Stimulated activated CD4-positive, alpha-beta T cell treated with anti-CD3 and anti-CD28 coated beads, Interleukin-2, amount 100 ng/mL, for 24 hours (primary cell): Measurements from ENCODE around the gene FBLN2.
A peak's percentile ranks its signal among the peaks of the same experiment; 100 is the strongest.

Experiments
- DNase-seq, 2 donors: peaks; one replicate each; pipeline ENCODE4 v3.0.0-alpha.2; 2020

FBLN2 gene

DNA sequence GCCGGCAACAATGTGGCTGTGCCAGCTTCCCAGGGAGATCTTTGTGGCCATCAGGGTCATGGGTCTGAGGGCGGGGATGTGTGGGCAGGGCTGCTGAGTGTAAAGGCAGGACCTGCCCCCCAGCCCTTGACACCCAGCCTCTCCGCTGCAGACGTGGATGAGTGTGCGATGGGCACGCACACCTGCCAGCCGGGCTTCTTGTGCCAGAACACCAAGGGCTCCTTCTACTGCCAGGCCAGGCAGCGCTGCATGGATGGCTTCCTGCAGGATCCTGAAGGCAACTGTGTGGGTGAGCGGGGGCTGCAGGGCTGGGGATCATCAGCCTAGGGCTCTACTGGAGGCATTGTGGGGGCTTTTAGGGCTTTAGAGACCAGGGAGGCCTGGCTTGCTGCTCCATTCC lies 78.8 kb downstream of the FBLN2 start:
- DNase-seq: no peak

DNA sequence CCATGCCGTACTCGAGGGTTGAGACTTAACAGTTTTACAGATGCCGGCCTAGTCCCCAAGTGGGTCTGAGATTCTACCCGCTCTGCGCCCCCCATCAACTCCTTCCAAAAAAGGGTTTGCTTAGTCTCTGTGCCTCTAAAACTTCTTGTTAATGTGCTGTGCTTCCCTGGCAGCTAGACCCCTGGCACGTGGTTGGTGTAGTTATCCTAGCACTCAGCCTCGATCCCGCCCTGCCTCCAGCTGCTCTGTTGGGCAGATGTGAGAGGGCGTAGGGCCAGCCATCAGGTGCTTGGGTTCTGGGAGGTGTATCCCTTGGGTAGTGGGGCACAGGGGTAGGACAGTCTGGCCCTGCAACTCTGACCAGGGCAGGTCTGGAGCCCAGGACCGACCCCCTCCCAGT lies 79.5 kb downstream of the FBLN2 start:
- no peak for DNase-seq

DNA sequence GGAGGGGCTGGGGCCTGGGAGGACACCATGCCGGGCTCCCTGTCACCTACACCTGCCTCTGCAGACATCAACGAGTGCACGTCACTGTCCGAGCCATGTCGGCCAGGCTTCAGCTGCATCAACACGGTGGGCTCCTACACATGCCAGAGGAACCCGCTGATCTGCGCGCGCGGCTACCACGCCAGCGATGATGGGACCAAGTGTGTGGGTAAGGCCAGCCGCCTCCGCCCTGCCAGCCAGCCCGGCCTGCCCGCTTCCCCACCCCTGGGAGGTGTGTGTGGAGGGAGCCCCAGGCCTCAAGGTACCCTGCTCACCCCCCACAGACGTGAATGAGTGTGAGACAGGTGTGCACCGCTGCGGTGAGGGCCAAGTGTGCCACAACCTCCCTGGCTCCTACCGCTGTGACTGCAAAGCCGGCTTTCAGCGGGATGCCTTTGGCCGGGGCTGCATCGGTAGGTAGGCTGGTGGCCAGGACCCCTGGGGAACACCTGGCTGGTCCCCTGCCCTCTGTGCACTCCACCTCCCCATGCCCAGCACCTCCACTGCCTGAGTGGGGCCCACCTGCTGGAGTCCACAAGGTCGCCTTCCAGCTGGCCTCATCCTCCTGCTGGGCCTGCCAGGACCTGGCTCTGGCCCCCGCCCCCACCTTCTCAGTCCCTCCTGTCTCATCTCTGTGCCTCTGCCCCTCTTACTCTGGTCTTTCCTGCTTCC lies 80.1 kb downstream of the FBLN2 start:
- no peak for DNase-seq

DNA sequence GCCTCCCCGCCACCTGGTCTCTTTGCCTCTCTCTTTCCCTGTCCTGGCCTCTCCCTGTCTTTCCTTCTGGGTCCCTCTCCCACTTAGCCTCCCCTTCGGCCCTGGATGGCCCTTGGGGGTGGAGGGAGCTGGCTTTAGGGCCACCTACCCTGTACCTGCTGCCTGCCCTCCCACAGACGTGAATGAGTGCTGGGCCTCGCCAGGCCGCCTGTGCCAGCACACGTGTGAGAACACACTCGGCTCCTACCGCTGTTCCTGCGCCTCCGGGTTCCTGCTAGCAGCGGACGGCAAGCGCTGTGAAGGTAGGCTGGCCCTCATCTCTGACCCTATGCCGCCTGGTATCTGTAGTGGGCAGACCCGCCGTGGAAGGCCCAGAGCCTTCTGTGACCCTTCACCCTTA lies 80.7 kb downstream of the FBLN2 start:
- DNase-seq: no peak

DNA sequence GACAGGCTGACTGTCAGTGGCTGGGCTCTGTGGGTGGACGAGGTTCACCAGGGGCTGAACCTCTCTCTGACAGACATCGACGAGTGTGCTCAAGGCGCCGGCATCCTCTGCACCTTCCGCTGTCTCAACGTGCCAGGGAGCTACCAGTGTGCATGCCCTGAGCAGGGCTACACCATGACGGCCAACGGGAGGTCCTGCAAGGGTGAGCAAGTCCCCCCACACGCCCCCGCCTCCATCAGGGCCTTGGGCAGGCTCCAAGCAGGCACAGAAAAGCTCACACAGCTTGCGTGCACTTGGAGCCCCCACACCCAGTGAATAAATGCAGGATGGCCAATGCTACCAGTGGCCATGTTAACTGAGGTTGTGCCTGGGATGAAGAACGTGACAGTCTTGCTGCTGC lies 82.3 kb downstream of the FBLN2 start:
- no peak for DNase-seq

DNA sequence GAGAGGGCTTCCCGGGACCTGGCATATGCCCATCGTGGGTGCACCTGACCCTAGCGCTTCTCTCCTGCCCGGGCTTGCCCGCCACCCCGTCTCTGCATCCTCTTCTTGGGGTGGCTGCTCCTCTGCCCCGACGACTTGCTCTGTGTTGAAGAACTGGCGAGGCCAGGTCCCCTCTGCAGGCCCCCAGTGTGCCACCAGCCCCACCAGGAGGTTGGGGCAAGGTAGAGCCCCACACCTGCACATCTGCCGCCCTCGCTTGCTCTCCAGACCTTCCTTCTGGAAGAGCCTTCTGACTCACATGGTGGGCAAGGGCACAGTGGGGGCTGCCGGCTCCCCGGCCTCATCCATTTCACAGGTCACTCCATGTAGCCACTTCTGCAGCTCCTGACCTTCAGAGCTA lies 84.3 kb downstream of the FBLN2 start:
- DNase-seq: no peak

DNA sequence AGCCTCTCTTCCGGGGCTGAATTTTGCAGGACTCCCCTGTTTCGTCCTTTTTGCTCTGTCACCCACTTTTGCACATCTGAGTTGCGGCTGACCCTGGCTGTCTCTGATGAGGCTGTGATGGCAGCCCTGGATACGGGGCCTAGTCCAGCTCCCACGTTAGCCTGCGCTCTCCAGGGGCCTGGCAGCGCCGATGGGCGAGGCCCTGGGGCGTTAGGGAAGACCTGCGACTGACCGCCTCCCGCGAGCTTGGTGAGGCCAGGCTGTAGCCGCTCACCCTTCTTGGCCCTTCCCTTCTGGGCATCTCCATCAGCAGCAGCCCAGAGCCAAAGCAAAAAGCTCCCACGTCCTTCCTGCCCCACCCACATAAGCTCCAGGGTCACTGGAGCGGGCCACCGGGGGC lies 85.2 kb downstream of the FBLN2 start:
- no peak for DNase-seq

DNA sequence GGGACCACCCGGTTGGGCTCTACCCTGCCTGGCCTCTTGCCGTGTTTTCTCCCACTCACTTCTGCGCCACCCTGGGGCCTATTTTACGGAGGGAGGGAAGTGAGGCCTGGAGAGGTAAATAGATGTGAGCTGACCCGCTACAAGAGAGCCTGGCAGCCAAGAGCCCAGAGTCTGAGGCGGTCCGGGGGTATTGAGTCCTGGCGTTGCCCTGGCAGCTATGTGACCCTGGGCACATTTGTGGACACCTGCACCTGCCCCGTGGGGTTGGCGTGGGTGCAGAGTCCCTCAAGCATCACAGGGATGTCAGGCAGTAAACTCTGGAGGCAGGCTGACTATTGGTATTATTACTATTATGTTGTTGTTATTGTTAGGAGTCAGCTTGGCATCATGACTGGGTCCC lies 85.7 kb downstream of the FBLN2 start:
- DNase-seq: no peak

DNA sequence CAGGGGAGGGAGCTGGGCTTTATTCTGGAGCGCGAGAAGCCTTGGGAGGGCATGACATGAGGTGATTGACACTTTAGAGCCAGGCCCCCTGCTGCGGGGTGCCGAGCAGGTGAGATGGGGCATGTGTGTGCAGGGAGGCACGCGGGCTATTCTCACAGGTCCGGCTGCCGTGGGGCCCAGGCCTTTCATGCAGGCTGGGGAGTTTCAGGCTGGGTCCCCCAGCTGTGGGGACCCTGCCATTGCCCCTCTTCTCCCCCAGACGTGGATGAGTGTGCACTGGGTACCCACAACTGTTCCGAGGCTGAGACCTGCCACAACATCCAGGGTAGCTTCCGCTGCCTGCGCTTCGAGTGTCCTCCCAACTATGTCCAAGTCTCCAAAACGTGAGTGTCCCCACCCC lies 87.3 kb downstream of the FBLN2 start:
- DNase-seq: no peak

DNA sequence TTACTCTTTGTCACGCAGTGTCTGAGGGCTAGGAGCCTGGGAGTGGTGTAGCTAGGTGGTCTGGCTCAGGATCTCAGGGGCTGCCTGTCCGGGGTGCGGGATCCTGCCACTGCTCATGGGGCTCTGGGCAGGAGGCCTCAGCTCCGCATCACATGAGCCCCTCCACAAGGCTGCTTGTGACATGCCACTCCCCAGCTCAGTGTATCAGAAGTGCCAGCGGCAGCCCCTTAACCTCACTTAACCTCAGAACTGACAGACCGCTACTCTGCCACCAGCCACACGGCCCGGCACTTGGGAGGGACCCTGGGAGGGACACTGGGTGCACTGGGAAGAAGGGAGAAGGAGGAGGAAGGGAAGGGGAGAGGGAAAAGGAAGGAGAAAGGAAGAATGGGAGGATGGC lies 87.9 kb downstream of the FBLN2 start:
- no peak for DNase-seq

DNA sequence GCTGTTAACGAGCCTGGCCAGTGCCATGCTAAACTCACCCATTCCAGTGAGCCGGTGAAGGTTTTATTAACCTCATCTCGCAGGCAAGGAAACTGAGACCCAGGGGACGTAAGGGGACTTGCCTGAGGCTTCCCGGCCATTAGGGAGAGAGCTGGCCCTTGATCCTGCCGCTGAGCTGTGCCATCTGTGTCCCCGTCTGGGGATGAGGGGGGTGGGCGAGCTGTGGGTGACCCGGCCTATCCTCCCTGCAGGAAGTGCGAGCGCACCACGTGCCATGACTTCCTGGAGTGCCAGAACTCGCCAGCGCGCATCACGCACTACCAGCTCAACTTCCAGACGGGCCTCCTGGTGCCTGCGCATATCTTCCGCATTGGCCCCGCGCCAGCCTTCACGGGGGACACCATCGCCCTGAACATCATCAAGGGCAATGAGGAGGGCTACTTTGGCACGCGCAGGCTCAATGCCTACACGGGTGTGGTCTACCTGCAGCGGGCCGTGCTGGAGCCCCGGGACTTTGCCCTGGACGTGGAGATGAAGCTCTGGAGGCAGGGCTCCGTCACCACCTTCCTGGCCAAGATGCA lies 88.5 kb downstream of the FBLN2 start:
- DNase-seq: no peak

DNA sequence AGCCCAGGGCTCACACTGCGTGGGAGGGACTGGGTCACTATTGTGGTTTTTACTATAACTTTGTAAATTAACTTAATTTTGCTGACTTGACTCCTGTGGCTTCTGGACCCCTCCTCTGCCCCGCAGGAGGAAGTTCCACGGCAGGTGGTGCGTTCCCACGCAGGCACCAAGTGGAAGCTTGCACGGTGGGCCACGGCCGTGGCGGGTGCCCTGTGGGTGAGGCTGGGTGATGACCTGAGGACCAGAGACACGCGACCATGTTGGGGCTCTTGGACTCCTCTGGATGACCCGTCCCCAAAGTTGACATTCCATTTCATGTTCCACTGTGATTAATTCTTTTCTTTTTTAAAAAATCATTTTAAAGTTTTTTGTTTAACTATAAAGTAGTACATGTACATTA lies 89.0 kb downstream of the FBLN2 start:
- DNase-seq: no peak

DNA sequence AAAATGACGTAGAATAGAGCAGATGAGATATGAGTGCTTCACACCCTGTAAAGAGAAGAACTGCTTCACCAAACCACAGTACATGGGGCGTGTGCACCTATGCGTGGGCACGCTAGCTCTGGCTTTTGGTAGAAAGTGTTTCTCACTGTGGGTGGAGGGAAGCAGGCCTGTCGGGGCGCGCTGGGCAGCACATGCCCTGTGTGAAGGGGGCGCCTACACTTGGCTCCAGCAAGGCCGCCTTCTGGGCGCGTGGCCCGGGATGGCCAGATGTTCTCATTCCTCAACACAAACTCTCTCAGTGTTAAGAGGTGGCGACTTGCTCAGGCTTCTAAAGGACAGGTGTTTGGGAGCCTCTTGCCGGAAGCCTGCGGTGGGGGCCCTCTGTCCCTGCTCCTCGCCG lies 90.0 kb downstream of the FBLN2 start:
- DNase-seq: no peak

DNA sequence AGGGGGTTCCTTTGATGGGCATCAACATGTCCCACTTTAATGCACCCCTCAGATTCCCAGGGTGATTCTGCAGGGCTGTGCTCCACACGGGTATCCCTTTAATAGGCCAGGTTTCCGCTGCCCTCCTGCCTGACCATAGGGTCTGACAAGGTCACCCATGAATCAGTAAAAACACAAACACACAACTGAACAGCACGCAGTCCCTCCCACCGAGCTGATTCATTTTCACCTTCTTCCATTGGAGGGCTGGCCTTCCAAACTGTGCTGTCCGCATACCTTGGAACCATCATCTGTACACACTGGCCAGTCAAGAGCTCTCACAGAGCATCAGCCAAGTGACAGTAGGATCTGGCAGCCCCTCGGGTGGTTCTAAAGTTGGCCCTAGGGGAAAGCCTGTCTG lies 93.7 kb downstream of the FBLN2 start:
- no peak for DNase-seq

DNA sequence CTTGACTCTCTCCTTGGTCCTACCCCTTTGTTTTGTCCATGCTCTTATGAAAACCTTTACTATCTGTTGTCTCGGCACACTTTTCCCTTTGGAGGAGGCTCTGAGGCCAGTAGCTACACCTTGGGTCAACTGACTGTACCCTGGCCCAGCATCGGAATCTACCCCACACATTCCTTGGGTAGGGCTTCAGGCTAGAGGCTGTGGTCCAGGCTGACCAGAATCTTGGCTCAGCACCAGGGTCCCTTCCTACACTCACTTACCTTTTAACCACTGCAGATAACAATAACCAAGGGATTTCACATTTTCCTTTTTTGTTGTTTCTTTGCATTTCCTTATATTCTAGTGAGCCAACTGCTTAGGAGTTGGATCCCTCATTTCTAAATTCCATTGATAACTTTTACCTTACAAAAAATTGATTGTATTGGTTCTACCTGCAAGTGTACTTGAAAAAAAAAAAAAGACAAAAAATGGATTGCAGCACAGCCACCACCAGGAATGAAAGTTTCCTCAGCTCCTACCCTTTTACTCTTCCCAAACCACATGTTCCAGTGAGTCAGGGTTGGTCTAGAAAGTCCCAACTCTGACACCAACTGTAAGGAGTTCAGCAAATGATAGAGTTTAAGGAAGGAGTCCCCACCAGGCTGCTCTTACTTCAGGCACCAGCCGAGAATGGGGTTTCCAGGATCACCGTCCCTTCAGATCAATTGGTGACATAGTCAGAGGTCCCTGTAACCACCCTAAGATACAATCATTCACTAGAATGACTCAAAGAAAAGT lies 95.6 kb downstream of the FBLN2 start:
- DNase-seq: no peak

DNA sequence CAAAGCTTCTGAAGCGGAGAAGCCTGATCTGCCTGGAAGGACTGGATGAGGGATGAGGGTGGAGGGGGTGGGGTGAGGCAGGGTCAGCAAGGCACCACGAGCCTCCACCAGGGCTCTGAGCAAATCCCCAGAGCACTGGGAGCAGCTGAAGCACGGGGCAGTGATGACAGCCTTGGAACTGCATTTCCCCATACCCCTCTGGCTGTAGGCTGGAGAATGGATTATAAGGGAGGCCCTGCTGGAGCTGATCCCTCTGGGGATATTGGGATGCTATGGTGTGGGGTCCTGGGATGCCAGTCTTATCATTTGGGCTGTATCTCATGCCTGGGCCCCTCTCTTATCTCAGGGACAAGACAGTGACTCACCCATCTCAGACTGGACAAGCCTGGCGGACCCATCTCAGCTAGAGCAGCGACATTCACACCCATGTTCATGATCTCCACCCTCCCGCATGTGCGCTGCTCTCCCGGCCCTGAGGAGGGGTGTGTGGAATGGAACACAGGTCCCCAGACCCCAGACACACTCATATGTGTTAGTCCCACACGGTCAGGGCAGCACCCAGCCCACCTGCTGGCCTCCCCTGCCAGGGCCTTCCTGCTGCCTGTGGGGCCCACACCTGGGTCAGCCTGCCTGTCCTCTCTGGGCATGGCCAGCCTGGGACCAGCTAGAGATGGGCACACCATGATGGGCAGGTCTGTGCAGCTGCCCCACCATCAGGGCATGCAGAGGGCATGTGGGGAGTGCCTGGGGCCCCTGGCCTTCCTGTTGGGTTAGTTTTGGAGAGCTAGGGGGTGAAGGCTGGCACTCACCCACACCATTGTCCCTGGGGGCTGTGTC lies 97.1 kb downstream of the FBLN2 start:
- DNase-seq: no peak

DNA sequence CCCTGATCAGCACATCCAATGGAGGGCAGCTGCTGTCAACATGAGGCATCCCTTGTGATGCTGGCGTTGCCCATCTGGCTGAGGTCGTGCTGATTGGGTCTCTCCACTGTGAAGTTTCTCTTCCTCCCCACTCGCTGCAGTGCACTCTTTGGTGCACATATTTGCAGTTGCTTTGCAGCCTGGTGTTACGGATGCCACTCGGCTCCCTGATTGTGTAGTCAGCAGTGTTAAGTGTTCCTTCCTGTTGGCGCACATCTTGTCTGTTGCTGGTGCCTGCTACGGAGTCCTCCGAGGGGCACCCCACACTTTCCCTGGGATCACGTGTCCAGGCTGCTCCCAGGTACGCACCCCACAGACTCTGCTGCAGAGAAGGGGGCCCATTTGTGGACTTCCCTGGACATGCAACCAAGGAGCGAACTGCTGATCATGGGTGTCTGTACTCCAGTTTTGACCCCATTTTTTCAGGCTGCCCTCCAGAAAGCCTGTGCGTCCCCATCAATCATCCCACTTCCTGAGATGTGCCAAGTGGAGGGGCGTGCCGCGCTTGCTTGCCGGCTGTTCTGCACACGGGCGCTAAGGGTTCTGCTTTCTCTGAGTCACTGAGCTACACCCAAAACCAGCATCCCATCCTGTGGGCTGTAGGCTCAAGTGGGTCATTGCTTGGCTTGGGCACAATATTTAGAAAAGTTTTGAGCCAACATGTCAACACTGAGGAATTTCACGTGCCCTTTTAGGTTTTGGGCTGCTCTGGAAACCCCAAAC lies 98.6 kb downstream of the FBLN2 start:
- DNase-seq: peak in 1 of 2 donors; percentile 21

DNA sequence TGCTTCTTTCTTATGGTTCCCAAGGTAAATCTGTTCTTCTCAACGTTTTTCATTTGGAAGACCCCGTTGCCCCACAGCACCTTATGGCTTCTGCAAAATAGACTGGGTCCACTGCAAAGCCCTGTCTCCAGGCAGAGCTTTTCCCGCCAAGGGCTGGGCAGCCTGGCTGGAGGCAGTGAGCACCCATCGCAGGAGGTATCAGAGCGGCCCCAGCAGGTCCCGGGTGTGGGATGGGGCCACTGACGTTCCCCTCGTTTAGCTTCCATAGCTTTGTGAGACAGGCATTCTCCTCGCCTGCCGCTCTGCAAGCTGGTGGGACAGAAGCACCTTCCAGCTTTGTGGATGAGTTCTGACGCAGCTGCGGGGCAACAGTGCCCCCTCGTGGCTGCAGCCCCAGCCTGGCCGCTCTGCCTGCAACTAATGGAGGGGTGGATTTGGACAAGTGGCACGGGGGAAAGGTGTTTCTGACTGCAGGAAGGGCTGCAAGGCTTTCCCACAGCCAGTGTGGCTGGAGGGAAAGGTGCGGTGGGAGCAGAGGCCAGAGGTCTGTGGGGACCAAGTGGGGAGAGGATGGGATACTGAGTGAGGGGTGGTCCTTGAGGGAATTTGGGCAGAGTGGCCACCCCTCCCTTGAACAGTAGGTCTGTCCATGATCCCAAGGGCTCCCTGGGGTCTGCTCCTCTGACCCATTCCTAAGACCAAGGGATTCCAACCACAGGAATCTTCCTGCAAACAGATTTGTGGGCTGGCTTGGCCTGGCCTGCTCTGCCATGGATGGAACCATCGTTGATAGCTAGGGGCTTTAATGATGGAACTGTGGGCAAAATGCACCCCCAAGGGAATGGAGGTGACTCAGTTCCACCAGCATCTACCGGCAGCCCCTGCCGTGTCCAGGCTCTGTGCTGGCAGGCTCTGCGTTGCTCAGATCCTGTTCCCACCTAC lies 99.4 kb downstream of the FBLN2 start:
- peak; percentile 83 to 89 for DNase-seq

DNA sequence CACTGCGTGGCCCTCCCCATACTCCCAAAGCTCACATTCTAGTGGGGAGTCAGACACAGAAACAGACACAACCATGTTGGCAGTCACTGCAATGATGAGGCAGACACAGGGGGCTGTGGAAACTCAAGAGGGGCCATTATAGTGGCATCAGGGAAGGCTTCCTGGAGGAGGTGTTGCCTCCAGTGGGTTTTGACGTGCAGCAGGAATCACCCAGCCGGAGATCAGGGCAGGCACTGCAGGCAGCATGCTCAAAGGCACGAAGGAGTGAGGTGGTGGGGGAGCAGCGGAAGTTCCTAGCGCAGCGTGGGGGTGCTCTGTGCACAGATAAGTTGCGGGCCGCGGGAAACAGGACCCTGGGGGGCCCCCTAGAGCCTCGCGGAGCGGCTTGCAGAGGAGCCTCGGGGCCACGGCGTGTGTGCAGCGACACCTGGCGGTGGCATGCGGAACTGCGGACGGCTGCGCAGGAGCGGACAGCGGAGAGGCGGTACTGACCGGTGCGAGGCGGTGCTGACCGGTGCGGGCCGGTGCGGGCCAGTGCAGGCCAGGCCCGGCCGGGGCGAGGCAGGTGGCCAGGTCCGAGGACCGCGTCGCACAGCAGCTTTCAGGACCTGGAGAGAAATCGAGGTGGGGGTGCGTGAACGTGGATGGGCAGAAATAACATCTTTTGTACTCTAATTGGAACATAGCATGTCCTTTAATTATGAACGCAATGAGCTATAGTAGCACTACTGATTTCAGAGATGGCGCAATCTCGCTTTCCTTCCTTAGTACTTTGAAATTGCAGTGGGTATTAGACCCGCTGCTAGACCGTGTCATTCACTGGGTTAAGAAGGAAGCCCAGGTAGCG lies 101.5 kb downstream of the FBLN2 start:
- DNase-seq: peak; percentile 82 to 83

DNA sequence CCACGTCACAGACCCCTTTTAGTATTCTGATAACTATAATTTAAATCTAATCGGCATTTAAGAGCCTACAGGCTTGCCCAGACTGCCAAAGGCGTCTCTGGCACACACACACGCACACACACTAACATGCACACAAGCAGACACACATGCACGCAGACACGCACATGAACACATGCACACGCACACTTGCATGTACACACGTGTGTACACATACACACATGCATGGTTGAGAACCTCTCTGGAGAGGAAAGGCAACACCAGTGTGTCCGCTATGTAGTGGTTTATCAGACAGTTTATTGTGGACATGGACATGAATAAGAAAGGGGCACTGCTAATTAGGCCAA lies 102.1 kb downstream of the FBLN2 start:
- DNase-seq: no peak
